ENCODE measurements around the gene GALR2. TPM values are rescaled to one million over a fixed set of nuclear protein-coding genes. Genes with fewer than 3 reads are reported as not detected.
A peak's percentile ranks its signal among the peaks of the same experiment; 100 is the strongest.

The GALR2 gene
- total RNA-seq, 1 donor, result not detected

DNA sequence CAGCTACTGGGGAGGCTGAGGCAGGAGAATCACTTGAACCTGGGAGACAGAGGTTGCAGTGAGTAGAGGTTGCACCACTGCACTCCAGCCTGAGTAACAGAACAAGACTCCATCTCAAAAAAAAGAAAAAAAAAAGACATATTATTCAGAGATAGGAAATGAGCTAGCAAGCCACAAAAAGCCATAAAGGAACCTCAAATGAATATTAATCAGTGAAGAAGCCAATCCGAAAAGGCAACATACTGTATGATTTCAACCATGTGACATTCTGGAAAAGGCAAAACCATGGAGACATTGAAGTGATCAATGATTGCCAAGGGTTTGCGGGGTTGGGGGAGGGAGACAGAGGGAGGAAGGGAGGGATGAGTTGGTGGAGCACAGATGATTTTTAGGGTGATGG is 37.4 kb downstream of the GALR2 start:
- no peak overlapping the region for H3K4me3 ChIP-seq (ENCODE audit: low read depth, low read length)
- DNase-seq (ENCODE audit: low read depth), result no peak
- TF ChIP-seq, protein P1, sequence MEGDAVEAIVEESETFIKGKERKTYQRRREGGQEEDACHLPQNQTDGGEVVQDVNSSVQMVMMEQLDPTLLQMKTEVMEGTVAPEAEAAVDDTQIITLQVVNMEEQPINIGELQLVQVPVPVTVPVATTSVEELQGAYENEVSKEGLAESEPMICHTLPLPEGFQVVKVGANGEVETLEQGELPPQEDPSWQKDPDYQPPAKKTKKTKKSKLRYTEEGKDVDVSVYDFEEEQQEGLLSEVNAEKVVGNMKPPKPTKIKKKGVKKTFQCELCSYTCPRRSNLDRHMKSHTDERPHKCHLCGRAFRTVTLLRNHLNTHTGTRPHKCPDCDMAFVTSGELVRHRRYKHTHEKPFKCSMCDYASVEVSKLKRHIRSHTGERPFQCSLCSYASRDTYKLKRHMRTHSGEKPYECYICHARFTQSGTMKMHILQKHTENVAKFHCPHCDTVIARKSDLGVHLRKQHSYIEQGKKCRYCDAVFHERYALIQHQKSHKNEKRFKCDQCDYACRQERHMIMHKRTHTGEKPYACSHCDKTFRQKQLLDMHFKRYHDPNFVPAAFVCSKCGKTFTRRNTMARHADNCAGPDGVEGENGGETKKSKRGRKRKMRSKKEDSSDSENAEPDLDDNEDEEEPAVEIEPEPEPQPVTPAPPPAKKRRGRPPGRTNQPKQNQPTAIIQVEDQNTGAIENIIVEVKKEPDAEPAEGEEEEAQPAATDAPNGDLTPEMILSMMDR (IDR thresholded peaks at IDR 0.05; ENCODE audit: insufficient read depth, low read length), result no peak

DNA sequence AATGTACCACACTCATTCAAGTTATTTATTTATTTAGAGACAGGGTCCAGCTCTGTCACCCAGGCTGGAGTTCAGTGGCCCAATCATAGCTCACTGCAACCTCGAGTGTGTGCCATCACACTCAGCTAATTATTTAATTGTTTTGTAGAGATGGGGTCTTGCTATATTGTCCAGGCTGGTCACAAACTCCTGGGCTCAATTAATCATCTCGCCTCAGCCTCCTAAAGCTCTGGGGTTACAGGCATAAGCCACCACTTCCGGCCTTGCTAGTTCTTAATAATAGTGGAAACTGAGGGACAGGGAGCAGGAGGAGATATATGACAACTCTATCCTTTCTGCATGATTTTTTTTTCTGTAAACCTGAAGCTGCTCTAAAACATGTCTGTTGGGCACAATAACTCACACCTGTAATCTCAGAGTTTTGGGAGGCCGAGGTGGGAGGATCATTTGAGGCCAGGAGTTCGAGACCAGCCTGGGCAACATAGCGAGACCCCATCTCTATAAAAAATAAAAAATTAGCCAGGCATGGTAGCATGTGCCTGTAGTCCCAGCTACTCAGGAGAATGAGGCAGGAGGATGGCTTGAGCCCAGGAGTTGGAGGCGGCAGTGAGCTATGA is 40.7 kb downstream of the GALR2 start:
- no peak for DNase-seq (ENCODE audit: low read depth)
- H3K4me3 ChIP-seq (ENCODE audit: low read depth, low read length), result no peak overlapping the region
- TF ChIP-seq, protein P1 (IDR thresholded peaks at IDR 0.05; ENCODE audit: insufficient read depth, low read length), result no peak

DNA sequence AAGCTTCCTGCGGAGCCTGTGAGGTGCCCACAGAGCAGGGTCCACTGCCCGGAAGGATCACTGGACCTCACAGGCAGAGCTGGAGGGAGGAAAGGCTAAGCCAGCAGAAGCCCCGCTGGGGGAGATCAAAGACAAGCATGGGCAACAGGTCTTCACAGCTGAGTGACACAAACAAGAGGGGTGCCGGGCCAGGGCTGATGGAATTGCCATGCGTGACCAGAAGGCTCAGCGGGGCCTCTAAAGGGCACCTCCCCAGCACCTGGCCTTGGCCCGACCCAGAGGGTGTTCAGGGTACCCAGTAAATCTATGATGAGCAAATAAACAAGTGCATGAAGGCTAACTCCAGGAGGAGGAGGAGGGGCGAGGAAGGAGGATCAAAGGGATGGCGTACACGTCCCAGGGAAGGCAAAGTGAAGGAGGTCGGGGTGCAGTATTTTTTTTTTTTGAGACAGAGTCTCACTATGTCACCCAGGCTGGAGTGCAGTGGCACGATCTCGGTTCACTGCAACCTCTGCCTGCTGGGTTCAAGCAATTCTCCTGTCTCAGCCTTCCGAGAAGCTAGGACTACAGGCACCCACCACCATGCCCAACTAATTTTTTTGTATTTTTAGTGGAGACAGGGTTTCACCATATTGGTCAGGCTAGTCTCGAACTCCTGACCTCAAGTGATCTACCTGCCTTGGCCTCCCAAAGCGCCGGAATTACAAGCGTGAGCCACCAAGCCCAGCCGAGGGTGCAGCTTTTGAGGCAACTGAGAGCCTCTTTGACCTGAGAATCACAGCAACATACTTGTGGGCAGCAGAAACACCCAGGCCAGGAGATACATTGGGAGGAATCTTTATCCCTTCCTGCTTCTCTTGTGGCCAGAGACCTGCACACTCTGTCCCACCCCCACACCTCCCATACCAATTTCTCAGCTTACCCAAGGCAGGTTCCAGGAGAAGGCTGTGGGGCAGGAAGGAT is 45.1 kb downstream of the GALR2 start:
- TF ChIP-seq, protein P1 (IDR thresholded peaks at IDR 0.05; ENCODE audit: insufficient read depth, low read length), result no peak
- H3K4me3 ChIP-seq (ENCODE audit: low read depth, low read length), result no peak overlapping the region
- DNase-seq (ENCODE audit: low read depth), result no peak

DNA sequence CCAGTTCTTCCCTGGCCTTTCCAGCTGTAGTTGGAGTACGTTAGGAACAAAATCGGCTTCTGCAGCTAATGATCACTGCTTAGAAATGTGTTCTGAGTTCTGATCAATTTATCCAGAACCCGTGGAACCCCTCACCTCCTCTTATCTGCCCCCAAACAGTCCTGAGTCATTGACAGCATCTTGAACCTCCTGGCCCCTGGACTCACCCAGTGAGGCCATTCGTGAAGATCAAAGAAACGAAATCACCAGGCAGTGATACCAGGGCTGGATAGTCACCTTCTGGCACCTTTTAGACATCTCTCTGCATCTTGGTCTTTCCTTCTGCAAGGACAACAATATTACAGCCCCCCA is 46.1 kb downstream of the GALR2 start:
- H3K4me3 ChIP-seq (ENCODE audit: low read depth, low read length), result no peak overlapping the region
- TF ChIP-seq, protein P1 (IDR thresholded peaks at IDR 0.05; ENCODE audit: insufficient read depth, low read length), result no peak
- DNase-seq (ENCODE audit: low read depth), result no peak

DNA sequence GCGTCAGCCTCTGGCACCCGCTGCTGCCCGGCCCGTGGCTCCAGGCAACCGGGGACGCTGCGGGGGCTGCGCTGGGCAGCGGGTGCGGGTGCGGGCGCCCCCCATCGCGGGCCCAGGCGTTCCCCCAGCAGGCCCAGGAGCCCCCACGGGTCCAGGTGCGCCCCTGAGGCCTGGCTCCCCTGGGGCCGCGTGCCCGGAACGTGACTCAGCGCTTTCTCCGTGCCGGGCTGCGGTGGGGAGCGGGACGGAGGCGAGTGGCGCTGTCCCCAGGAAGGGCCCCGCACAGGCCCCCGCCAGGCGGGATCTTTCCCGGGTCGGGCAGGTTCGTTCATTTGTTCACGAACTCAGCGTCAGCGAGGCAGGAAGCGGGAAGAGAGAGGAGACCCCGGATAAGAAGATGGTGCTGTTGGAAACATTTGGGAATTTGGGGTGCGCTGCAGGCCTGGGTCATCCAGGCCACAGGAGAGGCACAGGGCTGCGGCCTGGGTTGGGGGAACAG is 47.4 kb downstream of the GALR2 start:
- DNase-seq (ENCODE audit: low read depth), result no peak
- TF ChIP-seq, protein P1 (IDR thresholded peaks at IDR 0.05; ENCODE audit: insufficient read depth, low read length), result no peak
- peak overlapping the region; percentile 42 for H3K4me3 ChIP-seq (ENCODE audit: low read depth, low read length)

DNA sequence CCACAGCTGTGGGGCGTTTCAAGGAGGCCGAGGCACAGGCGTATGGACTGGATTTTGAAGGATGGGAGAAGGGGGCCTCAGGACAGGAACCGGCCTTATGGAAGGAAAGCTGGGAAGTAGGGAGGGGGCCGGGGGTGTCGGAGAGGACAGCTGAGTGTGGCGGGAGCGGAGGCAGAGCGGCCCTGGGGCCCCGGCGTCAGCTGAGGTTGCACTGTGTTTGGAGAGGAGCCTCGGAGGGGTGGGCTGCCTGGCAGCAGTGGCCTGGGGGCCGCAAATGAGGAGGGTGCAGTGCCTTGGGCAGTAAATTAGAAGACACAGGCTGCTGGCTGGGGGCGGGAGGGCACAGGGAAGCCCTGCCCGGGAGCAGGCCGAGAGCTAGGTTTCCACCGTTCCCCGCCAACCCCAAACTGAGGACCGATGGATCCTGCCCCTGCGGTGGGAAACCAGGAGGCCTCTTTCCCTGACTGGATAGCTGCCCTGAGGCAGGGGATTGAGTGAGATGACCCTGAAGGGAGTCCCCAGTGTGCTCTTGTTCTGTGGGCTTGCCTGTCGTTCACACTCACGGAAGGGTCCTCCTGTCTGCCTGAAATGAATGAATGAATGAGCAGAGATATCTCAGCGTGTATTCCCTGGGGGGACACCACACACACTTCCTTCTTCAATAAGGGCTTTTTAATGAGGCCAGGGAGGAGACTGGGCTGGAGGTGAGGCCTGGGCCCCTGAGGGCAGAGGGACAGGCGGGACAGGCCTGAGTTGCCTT is 48.0 kb downstream of the GALR2 start:
- TF ChIP-seq, protein P1 (IDR thresholded peaks at IDR 0.05; ENCODE audit: insufficient read depth, low read length), result no peak
- H3K4me3 ChIP-seq (ENCODE audit: low read depth, low read length), result no peak overlapping the region
- no peak for DNase-seq (ENCODE audit: low read depth)
